C1 segment of cervical spinal cord (tissue), 14 donors: ENCODE measurements around the gene MUSK.
"Not testable (repeated sequence)": the region's sequence is repeated elsewhere in the genome, so short reads cannot be mapped to it uniquely, and the experiment has no call there.

Source experiments
- DNase-seq, 14 donors: peaks; one replicate each; lab custom pipeline; 2025; lab: John Stamatoyannopoulos, UW

Gene MUSK

GRCh38 chr9:110691002-110691549, 22.5 kb downstream of the MUSK start:
- DNase-seq: no peak

GRCh38 chr9:110695846-110696245, 27.3 kb downstream of the MUSK start:
- DNase-seq: not testable (repeated sequence)

DNA sequence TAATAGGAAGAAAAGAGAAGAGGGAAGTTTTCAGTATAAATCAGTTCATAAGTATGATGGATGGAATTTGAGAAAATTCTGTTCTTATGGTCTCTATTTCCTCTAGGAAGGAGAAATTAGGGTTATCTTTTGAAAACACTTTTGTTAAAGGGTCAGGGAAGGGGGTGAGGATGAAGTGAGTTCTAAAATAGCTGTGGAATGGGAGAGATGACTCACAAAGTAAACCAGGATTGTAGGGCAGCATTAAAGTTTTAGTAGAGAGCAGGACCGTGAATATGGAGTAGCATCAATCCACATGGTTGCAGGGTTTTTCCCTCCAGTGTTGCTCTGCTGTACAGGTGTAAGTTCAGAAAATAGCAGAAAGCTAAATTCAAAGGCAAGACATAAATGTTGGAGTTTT, 32.4 kb downstream of the MUSK start:
- DNase-seq: no peak

DNA sequence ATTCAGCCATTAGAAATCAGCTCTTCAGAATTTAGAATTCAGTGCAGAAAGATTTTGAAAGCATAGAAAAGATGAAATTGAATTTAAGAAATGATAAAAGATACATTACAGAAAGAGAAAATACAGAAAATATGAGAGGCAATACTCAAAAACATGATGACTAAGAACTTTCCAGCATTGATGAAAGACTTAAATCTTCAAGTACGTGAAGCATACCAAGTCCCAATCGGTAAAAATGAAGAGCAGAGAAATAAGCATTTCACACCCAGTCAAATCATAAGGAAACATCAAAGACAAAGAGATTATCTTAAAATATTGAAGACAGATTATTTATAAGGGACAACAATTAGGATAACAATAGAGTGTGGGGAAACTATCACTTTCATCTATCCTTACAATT, 35.1 kb downstream of the MUSK start:
- no peak for DNase-seq

- no peak for DNase-seq
Measured at GRCh38 chr9:110707419-110707818, 38.8 kb downstream of the MUSK start.

DNA sequence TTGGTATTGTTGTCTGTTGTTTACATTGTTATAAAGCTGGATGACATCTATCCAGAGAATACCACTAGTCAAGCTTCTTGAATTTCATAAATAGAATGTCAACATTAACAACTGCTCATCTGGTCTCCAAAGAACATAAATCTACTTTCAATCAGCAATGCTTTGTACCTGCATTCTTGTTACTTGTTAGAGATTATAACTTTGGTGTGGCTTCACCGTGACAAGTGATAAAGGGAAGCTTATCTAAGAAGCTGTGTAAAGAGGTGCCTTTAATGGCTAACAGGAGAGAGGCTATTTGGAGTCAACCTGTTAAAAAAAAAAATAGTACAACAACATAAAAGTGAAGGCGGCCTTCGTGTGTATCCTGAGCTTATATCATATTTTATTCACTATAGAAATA, 41.8 kb downstream of the MUSK start:
- no peak for DNase-seq

DNA sequence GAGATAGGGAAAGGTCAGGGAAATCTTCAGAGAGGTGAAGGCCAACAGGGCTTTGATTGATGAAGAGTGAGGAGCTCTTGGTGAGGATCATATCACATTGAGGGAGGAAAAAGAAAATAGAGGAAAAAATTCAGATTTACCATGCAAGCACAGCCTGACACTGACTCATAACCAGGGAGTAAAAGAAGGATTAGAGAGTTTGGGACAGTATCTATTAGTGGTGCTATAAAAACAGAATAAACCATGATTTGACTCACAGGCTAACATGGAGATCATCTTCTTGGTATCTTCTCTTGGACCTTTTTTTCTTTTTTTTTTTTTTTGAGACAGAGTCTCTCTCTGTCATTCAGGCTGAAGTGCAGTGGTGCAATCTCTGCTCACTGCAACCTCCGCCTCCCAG, 44.4 kb downstream of the MUSK start:
- DNase-seq: no peak

GRCh38 chr9:110714314-110714713, 45.7 kb downstream of the MUSK start:
- DNase-seq: no peak

DNA sequence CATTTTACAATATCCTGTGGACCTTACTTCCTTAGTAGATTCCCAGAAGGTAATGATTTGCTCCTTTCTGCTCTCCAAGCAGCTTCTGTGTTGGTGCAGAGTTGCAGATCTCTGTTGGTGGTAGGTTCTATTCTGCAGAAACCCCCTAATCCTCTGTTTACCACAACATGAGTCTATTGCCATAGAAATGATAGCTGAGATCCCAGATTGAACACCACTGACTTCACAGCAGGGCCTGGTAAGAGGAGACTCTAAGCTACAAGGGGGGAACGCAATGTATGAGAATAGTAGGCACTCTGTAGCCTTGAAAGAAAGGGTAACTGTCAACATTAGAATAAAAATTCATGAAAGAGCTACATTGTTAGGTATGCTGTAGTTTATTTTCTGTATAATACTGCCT, 59.5 kb downstream of the MUSK start:
- DNase-seq: no peak

DNA sequence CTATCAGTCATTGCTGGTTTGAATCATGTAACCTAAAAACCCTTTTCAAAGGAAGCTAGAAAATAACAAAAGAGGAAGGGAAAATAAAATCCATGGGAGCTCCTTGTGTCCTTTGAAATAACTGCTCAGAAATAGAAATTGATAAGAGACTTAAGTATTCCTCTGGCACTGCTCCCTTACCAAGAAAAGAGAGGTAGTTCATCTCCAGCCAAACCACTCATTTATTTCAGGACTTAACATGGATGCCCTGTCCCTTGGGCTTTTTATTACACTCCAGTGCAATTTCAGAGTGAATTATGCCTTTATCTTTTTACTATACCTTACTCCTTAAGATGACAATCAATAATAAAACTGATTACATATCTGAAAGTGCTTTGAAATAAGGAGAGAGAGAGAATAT, 61.0 kb downstream of the MUSK start:
- DNase-seq: no peak

GRCh38 chr9:110731437-110732028, 62.9 kb downstream of the MUSK start:
- DNase-seq: no peak

DNA sequence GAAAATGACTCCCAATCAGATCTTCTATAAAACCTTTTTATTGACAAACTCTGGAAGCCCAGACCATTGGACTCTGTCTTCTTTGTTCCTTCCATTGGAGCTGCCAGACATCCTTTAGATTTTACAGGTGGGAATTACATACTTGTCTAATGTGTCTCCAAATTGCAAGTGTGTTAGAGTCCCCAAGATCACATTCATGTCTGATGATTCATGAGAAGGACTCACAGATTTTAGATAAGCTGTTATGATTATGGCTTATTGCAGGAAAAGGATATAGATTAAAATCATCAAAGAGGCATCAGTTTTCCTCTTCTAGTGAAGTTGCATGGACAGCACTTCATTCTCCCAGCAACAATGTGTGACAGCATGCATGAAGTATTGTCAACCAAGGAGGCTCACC, 70.4 kb downstream of the MUSK start:
- DNase-seq: no peak

- peak in 5 of 14 donors; percentile 3 to 26 (median 10) for DNase-seq
Measured at GRCh38 chr9:110742741-110743371, 74.3 kb downstream of the MUSK start.

DNA sequence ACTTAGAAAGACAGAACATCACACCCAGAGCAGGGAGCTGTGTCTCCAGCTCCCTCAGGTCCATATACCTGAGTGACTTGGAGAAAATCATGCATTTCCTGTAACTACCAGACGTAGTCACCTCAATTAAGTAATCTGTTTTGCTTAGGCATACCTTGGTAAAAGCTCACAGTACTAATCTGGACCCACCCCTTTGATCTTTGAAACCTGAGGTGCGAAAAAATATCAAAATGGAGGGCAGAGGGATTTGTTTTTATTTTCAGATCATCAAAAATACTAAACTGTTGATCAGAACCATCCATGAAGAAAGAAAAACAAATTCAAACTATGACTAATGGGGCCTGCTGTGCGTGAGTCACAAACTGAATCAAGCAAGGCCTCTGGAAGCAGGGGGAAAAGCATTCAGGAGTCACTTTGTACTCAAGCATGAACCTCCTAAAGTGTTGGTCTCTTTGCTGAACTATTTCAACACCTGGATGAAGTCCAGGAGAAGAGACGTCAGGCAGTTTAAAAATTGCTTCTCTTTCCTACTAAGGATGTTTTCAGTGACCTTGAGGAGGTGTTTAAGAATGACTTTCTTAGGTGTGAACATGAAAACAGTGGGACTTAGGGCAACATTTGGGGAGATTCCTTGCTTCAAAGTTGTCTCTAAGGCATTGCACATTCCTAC, 76.3 kb downstream of the MUSK start:
- peak in 2 of 14 donors; percentile 12 to 20 for DNase-seq

DNA sequence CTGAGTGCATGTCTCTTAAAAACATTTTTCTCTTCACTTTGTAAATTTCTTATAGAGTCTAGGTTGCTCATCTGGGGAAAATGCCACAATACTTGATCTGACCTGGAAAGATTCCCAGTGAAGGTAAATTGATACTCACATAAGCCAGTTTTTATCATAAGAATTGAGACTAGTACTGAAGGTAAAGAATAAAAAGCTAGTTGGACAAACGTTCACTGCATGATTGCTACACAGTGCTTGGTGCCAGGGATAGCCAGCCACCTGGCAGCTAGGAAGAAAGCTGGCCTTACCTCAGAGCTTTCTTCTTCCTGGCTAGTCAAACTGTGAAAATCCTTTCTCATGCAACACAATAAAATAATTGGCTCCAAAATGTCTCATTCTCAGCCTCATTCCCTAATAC, 77.1 kb downstream of the MUSK start:
- no peak for DNase-seq

- no peak for DNase-seq
Measured at GRCh38 chr9:110746211-110746930, 77.8 kb downstream of the MUSK start.

GRCh38 chr9:110748251-110748893, 79.8 kb downstream of the MUSK start:
- no peak for DNase-seq

- DNase-seq: no peak
Measured at GRCh38 chr9:110750272-110750671, 81.7 kb downstream of the MUSK start.

- DNase-seq: no peak
Measured at GRCh38 chr9:110751971-110752370, 83.4 kb downstream of the MUSK start.

DNA sequence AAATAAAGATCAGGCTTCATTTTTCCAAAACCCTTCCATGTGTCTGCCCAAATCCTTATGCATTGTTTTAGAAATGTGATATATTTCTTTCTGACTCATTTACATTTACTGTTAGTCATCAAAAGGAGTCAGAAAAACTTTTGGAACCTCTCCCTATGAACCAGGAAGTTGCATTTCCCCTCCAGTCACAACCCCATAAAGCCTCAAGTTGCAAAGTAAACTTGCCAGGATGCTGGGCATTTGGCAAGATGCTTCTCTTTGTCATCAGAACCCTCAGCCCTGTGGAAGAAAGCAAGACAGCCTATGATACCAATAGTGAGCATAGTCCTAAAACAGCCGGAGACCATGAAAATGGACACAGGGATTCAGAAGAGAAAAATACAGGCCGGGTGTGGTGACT, 84.2 kb downstream of the MUSK start:
- no peak for DNase-seq

DNA sequence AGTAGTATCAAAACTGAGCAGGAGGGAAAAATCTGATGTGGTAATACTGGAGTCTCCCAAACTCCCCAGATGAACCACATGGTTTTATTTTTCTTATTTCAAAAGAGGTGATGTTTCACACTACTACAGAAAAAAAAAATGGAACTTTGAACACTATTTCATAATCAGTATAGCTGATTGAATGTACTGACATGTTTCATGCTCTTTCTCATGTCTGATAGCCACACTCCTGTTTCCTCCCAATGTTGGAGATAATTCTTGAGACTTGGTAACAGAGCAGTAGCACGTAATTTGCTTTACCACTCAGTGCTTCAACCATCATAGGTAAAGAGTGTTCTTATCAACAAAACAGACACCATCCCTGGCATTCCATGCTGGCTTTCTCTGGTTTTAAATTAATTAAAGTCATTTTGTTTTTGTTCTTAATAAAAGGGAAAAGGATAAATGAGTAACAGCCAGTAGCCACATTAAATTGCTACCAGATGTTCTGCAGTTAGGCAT, 85.2 kb downstream of the MUSK start:
- no peak for DNase-seq

DNA sequence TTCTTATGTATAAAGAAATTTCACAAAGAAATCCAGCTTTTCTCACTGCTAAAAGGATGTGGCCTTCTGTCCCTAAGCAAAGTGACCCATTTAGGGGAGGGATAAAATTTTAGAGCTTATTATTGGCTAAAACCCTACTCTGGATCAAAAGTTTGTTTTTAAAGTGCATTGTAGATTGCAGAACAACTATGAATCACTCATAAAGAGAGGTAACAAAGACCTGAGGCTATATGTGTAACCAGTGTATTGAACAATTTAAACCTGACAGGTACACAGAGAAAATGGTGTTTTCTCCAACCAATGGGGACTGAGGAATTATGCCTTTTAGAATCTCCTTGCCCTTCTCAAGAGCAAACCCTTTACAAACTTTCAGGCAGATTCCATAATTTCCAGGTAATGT, 86.6 kb downstream of the MUSK start:
- DNase-seq: no peak
